Activated CD8-positive, alpha-beta T cell treated with anti-CD3 and anti-CD28 coated beads for 36 hours (primary cell): Measurements from ENCODE around the gene NFIA. TPM values are rescaled to one million over a fixed set of nuclear protein-coding genes. Genes with fewer than 3 reads are reported as not detected.

Source experiments
- ATAC-seq: fragments of 200-7000 bp; cut with Tn5 transposase; one replicate; pipeline ENCODE4 v1.10.0; 2021; ENCODE audit warnings: mild to moderate bottlenecking, moderate library complexity
- CTCF ChIA-PET: fragments of 350-600 bp; sonication (Branson Sonifier 250); formaldehyde crosslinking; loops from one replicate; lab custom pipeline; 2021; ENCODE audit warnings: antibody characterized with exemption; lab: Charles Lee
- POLR2A ChIA-PET: fragments of 350-600 bp; sonication (Branson Sonifier 250); formaldehyde crosslinking; loops from one replicate; lab custom pipeline; 2021; ENCODE audit warnings: antibody characterized with exemption; lab: Charles Lee
- DNase-seq: peaks from one replicate; pipeline ENCODE4 v3.0.0-alpha.2; 2020
- H3K27ac Mint-ChIP-seq: one replicate; pipeline ENCODE4 v1.8.0; 2021; ENCODE audit warnings: mild to moderate bottlenecking, mixed read lengths
- H3K27me3 Mint-ChIP-seq: one replicate; pipeline ENCODE4 v1.8.0; 2021; ENCODE audit warnings: mixed read lengths
- H3K36me3 Mint-ChIP-seq: one replicate; pipeline ENCODE4 v1.8.0; 2021; ENCODE audit warnings: low read depth, mixed read lengths
- H3K4me1 Mint-ChIP-seq: one replicate; pipeline ENCODE4 v1.8.0; 2021; ENCODE audit warnings: low read depth, mixed read lengths
- H3K4me3 Mint-ChIP-seq: one replicate; pipeline ENCODE4 v1.8.0; 2021; ENCODE audit warnings: mild to moderate bottlenecking, moderate library complexity, mixed read lengths
- H3K9me3 Mint-ChIP-seq: one replicate; pipeline ENCODE4 v1.8.0; 2021; ENCODE audit warnings: mixed read lengths
- CTCF ChIP-seq: fragments of 200-600 bp; IDR thresholded peaks from one replicate; pipeline ENCODE4 v1.8.0; 2022; ENCODE audit warnings: antibody characterized with exemption, mild to moderate bottlenecking
- intact Hi-C: fragments of 100-400 bp; cut with micrococcal nuclease; formaldehyde crosslinking; loops from one replicate; pipeline ENCODE4 v1.10.0; 2022
- total RNA-seq, 2 experiments: library from RNA; stranded (reverse); gene quantifications; one replicate each; pipeline ENCODE4 v1.2.3, GENCODE V29; 2021

Gene NFIA
- total RNA-seq, 2 experiments from 2014 or later, result 1.9 to 2.4 TPM

- Mint-ChIP-seq H3K9me3 (no peaks in the 10 kb centered on the region), H3K4me1 (peaks cover 4% of the 10 kb centered on the region), H3K27me3 (peaks cover 21% of the 10 kb centered on the region), H3K36me3 (no peaks in the 10 kb centered on the region), H3K27ac (no peak overlapping the region), H3K4me3 (no peak overlapping the region)
- POLR2A ChIA-PET, result no interaction called here
- no peak for TF ChIP-seq CTCF
- CTCF ChIA-PET, result interaction anchor here (1.0 to 4.2 kb wide), 5 partner anchors 7 to 1075 kb away, joined by 3 to 35 read pairs (median 4); no protein-coding TSS in a partner anchor
- no peak for DNase-seq
- ATAC-seq, result no peak
- intact Hi-C loops, result loop anchor here (10.0 kb wide), 1 partner anchor 538 kb away; no protein-coding TSS in a partner anchor
Observed at GRCh38 chr1:61046434-61046833, 35.9 kb upstream of the NFIA start.

GRCh38 chr1:61047061-61047460 lies 35.3 kb upstream of the NFIA start:
- ATAC-seq (no peak), DNase-seq (no peak)
- Mint-ChIP-seq H3K27ac (no peak overlapping the region), H3K27me3 (peaks cover 25% of the 10 kb centered on the region), H3K4me3 (no peak overlapping the region), H3K9me3 (no peaks in the 10 kb centered on the region), H3K4me1 (peaks cover 10% of the 10 kb centered on the region), H3K36me3 (no peaks in the 10 kb centered on the region)
- ChIA-PET CTCF (interaction anchor here (1.0 kb wide), 1 partner anchor 26 kb away, joined by 4 read pairs; no protein-coding TSS in a partner anchor), POLR2A (no interaction called here)
- intact Hi-C loops, result loop anchor here (10.0 kb wide), 1 partner anchor 538 kb away; no protein-coding TSS in a partner anchor
- TF ChIP-seq CTCF, result no peak

GRCh38 chr1:61049850-61050540 lies 32.4 kb upstream of the NFIA start:
- POLR2A ChIA-PET, result interaction anchor here (0.7 to 1.9 kb wide), 4 partner anchors 29 to 403 kb away, joined by 3 to 7 read pairs (median 4); no protein-coding TSS in a partner anchor
- CTCF ChIA-PET, result interaction anchor here (0.6 to 4.2 kb wide), 73 partner anchors 8 to 1073 kb away, joined by 3 to 46 read pairs (median 4); partner anchors contain the start of gene NFIA
- Mint-ChIP-seq H3K36me3 (no peaks in the 10 kb centered on the region), H3K27ac (no peak overlapping the region), H3K4me1 (peaks cover 26% of the 10 kb centered on the region), H3K9me3 (no peaks in the 10 kb centered on the region), H3K27me3 (peaks cover 38% of the 10 kb centered on the region), H3K4me3 (peak overlapping the region; percentile 69)
- ATAC-seq (peak; percentile 88), DNase-seq (peak; percentile 93)
- peak; percentile 87 for TF ChIP-seq CTCF
- intact Hi-C loops, result loop anchor here (1.0 to 10.0 kb wide), 4 partner anchors 31 to 535 kb away; no protein-coding TSS in a partner anchor

DNA sequence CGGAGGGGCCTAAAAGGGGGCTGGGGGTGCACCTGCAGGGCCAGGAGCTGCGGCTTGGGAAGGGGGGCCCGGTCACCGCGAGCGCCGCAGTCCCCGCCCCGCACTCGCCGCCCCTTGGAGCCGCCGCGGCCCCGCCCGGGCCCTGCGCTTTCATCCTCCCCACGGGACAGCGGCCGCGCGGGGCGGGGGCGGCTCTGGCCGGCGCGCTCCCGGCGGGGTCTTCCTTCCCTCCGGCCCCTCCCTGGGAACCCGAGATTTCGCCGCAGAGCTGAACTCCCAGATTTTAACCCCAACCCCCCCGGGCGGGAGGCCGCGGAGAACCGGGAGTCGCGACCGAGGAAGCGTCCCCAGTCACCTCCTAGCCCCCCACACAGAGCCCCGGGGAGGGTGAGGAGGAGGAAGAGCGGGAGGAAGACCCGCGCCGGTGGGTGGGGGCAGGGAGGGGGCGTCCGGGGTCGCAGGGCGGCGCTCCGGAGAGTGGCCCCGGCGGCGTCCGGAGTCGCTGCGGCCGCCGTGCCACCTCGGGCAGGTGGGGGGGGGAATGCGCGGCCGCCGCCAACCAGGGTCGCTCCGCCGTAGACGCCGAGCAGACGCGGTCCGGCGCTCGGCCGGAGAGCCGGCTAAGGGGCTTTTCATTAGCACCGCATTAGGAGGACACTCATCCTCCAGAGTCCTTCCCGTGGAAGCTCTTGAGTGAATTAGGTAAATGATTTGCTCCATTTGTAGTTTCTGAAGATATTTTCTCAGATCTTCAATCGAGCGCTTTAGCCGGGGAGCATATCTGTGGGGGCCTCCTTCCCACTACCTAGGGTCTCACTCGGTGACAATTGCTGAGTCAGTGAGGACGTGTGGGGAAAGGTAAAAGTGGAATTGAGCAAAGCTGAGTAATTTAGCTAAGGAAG lies 31.6 kb upstream of the NFIA start:
- ChIA-PET POLR2A (interaction anchor here (0.6 to 1.9 kb wide), 6 partner anchors 26 to 402 kb away, joined by 3 to 7 read pairs (median 5); no protein-coding TSS in a partner anchor), CTCF (interaction anchor here (0.6 to 4.2 kb wide), 63 partner anchors 9 to 1074 kb away, joined by 3 to 46 read pairs (median 5); partner anchors contain the start of gene NFIA)
- H3K4me1 Mint-ChIP-seq, result peaks cover 26% of the 10 kb centered on the region
- TF ChIP-seq CTCF, result no peak
- intact Hi-C loops, result loop anchor here (1.0 to 10.0 kb wide), 3 partner anchors 30 to 403 kb away; no protein-coding TSS in a partner anchor
- no peak overlapping the region for H3K27ac Mint-ChIP-seq
- DNase-seq, result no peak
- ATAC-seq, result peak; percentile 28
- peaks cover 45% of the 10 kb centered on the region for H3K27me3 Mint-ChIP-seq
- H3K36me3 Mint-ChIP-seq, result no peaks in the 10 kb centered on the region
- no peaks in the 10 kb centered on the region for H3K9me3 Mint-ChIP-seq
- peak overlapping the region; percentile 69 for H3K4me3 Mint-ChIP-seq
